CD4-positive, alpha-beta T cell treated with Interferon gamma for 1 hour (primary cell): ENCODE measurements around the gene DLX4.

Experiments used
- DNase-seq: peaks from one replicate; pipeline ENCODE4 v3.0.0-alpha.2; 2020

Gene DLX4

GRCh38 chr17:50020841-50021599, 52.0 kb downstream of the DLX4 start:
- DNase-seq: no peak

GRCh38 chr17:50021681-50022370, 52.8 kb downstream of the DLX4 start:
- no peak for DNase-seq

- DNase-seq: no peak
These were observed 53.6 kb downstream of the DLX4 start for GRCh38 chr17:50022463-50023130.

- no peak for DNase-seq
These were observed 54.5 kb downstream of the DLX4 start for GRCh38 chr17:50023520-50023919.
